Transverse colon (tissue), 3 donors: Measurements from ENCODE around the gene MTHFD1L.

Source experiments
- CTCF ChIP-seq, 5 experiments: fragments of 200-600 bp in 3 of 5; fragments of 450-650 bp in 2 of 5; sonication (generic) in 3 of 5; IDR thresholded peaks; 1 replicate in 2 of 5; 2 replicates in 3 of 5; pipeline ENCODE4 v1.5.1; 2016 to 2017; ENCODE audit warnings: antibody characterized with exemption in 5 of 5, inconsistent platforms in 3 of 5, mild to moderate bottlenecking in 2 of 5, moderate library complexity in 1 of 5
- EP300 ChIP-seq: sonication (generic); formaldehyde crosslinking; IDR thresholded peaks from one replicate; pipeline ENCODE4 v1.6.1; 2017; ENCODE audit warnings: antibody characterized with exemption, low read depth

GRCh38 chr6:150866147-150866990 is 867 bp downstream of the MTHFD1L start:
- TF ChIP-seq CTCF (IDR thresholded peaks at IDR 0.05) (no peak), EP300 (no peak)
